DMS 273 (cell line): ENCODE data around the gene ENTPD8.

Source experiments
- DNase-seq: peaks from one replicate; lab custom pipeline; 2025; ENCODE audit not compliant: unreplicated experiment; lab: John Stamatoyannopoulos, UW

ENTPD8 gene, protein sequence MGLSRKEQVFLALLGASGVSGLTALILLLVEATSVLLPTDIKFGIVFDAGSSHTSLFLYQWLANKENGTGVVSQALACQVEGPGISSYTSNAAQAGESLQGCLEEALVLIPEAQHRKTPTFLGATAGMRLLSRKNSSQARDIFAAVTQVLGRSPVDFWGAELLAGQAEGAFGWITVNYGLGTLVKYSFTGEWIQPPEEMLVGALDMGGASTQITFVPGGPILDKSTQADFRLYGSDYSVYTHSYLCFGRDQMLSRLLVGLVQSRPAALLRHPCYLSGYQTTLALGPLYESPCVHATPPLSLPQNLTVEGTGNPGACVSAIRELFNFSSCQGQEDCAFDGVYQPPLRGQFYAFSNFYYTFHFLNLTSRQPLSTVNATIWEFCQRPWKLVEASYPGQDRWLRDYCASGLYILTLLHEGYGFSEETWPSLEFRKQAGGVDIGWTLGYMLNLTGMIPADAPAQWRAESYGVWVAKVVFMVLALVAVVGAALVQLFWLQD

DNA sequence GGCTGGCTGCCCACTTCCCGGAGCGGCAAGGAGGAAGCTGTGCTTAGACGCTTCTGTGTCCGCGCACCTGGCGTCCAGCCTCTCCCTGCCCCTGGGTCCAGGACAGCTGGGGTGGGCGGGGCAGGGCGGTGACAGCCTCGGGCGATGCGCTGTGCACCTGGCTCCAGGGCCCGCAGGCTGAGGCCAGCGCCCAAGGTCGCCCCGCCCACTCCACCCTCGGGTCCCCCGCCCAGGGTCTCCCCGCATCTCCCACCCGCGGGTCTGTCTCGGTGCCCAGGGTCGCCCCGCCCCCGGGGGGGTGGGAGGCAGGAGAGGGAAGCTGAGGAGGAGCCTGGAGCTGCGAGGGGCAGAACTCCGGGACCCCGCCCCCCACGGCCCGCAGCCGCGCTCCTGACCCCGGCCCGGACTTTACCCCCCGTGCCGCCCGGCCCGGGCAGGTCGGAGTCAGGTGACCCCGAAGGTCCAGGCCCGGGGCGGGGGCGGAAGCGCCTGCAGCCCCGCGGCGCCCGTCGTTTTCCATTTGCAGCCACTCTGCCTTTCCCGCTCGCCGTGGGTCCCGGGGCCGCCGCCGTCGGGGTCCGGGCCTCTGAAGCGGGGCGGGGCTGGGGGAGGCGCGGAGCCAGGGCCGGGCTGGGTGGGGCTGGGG lies at the start of gene ENTPD8:
TSS of gene ENTPD8 (minus strand) at position 69 of the 646 bp plus-strand sequence. CDS start 3,072 bp downstream, outside the sequence.
- peak; percentile 75 for DNase-seq

DNA sequence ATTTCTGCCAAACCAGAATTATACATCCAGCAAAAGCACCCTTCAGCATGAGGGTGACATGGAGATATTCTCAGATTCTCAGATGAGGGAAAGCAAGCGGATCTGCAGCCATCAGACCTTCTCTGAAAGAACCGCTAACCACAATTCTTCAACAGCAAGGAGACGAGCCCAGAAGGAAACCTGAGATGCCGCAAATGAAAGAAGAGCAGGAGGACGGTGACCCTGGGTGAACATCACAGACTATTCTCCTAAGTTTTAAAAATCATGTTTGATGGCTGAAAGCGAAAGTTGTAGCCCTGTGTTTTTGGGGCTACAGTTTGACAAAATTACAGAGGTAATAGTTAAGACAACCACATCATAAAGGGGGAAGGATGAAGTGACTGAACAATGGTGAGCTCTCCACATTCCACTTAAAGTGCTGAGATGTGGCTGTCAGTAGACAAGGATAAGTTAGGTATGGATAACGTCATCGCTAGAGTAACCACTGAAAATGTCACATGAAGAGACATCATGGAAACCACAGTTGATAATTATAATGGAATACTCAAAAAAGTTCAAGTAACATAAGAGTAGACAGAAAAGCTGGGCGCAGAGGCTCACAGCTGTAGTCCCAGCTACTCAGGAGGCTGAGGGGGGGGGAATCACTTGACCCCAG lies 49.5 kb upstream of the ENTPD8 start:
- no peak for DNase-seq

DNA sequence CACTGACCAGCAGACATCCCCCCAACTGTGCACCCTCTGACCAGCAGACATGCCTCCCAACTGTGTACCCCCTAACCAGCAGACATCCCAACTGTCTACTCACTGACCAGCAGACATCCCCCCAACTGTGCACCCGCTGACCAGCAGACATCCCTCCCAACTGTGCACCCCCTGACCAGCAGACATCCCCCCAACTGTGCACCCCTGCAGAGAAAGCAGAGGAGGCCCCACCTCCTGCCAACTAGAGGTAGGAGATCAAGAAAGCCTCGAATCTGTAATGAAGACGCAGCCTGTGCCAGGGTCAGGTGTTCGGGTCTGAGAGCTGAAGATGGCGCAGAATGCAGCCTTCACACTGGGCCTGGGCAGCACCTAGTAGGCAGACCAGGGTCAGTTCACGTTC lies 47.7 kb upstream of the ENTPD8 start:
- DNase-seq: no peak

DNA sequence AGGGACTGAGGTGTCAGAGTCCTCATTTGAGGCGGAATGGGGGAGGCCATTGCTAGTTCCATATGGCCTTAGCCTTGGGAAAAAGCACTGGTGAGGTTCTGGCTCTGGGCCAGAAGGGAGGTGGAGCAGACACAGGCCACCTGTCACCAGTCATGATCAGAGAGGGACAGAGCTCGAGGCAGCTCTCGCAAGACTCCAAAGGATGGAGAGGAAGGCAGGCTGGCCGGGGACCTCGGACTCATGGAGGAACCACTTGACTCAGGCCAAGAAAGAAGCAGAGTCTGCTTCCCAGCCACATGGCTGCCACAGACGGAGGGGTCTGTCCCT lies 47.1 kb upstream of the ENTPD8 start:
- DNase-seq: peak; percentile 79

DNA sequence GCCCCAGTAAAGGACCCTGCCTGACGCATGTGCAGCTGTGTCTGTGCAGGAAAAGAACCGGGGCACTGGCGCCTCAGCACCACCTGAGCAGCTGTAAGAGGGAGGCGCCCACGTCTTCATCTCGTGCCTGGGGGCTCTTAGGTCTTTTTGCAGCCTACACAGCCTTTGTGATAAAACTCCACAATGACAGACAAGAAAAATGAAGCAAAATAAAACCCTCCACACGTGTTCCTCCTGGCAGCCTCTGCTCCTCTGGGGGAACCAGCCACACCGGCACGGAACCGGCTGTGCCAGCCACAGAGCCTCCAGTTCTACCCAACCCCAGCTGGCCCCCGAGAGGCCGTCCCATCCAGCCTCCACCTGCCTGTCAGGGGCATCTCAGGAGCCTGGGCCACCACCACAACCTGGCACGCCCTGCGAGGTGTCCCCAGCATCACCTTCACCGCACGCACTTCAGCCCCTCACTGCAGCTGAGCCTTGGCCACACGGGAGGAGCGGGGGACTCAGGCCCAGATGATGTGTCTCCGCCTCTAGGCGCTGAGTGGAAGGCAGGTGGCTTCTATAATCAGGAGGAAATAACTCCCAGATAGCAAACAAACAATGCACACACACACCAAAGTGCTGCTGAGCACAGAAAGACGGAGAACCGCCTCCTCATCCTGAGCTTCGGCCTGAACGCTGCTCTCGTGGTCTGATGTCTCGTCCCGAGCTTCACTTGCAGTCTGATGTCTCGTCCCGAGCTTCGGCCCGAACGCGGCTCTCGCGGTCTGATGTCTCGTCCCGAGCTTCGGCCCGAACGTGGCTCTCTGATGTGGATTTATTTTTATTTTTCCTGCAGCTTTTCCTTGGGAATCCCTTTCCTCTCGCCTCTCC lies 46.5 kb upstream of the ENTPD8 start:
- no peak for DNase-seq

GRCh38 chr9:137486545-137487453 lies 45.6 kb upstream of the ENTPD8 start:
- no peak for DNase-seq

DNA sequence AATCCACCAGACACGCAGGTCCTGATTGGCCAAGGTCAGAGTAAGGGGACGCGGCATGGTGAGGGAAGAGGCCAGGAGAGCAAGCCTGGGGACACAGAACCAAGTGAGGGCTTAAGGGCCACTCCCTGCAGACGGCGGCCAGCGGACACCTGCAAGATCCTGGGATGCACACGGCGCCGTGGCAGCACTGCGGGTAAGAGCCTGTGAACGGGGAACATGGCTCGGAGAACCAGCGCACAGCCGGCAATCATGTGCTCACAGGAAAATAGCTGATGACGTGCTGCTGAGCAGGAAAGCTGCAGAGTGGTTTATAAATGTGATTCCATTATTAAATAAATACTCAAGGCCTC lies 45.0 kb upstream of the ENTPD8 start:
- no peak for DNase-seq

DNA sequence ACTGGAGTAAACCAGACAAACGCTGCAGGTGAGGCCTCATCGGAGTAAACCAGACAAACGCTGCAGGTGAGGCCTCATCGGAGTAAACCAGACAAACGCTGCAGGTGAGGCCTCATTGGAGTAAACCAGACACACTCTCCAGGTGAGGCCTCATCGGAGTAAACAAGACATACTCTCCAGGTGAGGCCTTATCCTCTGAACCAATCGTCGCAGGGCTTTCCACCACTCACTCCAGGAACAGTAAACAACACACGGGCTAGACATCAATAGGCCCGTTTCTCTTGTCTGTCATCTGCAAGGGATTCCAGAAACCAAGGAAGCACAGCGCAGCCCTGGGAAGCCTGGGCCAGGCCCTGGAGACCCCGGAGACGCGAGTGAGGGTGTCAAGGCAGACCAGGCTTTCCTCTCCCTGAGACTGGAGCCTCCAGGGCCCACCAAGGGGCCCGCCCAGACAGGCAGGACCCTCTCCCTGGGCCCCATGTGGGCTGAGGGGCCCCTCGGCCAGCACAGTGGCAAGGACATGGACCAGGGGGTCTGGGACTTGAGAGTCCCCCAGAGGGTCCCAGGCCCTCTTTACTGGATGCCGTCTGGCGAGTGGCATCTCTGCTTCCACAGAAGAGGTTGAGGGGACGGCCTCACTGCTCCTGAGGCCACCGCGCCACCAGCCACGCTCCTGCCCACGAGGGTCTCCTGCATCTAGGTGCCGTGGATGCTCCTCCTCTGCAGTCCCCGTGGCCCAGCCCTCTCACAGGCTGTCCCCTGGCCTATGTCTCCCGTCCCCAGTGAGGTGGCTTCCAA lies 44.4 kb upstream of the ENTPD8 start:
- DNase-seq: no peak

DNA sequence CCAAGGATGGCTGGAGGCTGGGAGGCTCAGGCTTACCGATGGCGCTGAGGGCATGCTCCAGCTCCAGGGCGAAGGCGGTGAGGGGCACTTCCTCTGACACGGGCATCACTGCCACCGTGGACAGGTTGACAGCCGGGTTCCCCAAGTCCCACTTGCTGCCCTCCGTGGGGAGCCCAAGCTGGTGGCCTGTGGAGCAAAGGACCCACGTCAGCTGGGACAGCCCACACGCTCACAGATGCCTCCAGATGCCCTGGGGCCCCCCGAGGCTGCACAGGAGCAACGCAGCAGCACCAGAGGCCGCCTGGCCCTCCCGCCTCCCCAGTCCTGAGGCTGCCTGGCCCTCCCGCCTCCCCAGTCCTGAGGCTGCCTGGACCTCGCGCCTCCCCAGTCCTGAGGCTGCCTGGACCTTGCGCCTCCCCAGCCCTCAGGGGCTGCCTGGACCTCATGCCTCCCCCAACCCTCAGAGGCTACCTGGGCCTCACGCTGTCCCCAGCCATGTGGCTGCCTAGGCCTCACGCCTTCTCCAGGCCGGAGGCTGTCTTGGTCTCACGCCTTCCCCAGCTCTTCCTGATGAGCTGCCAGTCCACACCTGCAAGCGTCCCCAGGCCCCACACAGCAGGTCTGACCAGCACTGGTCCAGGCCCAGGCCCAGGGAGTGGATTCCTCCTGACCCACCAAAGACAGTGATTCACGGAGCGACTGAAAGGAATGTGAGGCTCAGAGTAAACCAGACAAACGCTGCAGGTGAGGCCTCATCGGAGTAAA lies 43.6 kb upstream of the ENTPD8 start:
- no peak for DNase-seq

DNA sequence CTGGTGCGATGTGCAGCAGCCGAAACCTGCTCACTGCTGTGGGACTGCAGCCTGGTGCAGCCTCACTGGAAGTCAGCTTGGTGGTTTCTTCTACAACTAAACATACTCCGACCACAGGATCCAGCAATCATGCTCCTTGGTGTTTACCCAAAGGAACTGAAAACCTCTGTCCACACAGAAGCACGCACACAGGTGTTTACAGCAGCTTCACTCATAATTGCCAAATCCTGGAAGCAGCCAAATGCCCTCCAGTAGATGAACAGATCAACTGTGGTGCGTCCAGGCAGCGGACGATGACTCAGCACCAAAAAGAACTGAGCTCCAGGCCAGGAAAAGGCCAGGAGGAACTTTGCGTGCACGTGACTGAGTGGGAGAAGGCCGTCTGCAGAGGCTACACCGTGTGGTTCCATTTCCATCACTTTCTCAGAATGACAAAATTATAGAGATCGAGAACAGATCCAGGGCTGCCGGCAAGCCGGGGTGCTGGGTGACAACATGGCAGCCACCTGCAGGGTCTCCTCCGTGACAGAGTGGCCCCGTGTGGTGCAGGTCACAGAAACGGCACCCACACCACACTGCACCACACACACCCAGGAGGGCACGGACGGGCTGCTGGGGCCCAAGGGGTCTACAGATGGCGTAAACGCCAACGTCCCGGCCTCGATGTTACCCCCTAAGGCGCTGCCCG lies 41.1 kb upstream of the ENTPD8 start:
- DNase-seq: no peak

- DNase-seq: no peak
These were observed 39.8 kb upstream of the ENTPD8 start for GRCh38 chr9:137480686-137481683.

DNA sequence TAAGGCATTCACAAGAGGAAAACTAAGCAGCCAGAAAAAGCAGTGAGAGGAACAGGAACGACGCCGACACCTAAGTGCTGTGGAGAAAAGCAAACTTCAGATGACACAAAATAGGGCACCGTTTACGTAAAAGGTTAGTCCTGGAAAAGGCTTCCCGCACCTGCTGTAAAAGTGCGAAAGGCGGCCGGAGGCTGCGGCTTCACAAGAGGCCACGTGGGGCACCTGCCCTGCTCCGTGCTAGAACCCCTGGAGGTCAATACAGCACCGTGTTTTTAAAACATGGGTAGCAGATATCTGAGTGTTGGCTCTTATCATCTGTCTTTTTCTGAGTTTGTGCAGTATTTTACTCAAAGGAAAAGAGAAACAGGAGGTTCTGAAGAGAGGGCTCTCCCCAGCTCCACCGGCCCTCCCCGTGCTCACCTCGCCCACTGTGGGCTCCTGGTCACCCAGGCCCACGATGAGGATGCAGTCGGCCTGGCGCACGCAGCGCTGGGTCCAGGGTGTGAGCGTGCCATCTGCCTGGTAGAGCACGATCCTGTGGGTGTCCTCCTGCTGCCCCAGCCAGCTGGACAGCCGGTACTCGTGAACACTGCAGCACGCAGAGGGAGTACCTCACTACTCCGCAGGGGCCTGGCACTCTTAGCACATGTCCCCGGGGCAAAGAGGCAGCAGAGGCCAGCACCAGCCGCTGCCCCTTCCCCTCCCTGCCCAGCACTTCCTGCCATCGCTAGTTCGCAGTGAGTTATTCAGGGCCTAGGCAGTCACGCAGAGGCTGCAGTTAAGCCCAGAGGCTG lies 38.9 kb upstream of the ENTPD8 start:
- DNase-seq: no peak

GRCh38 chr9:137478962-137479861 lies 38.1 kb upstream of the ENTPD8 start:
- peak; percentile 81 for DNase-seq

- no peak for DNase-seq
These were observed 37.4 kb upstream of the ENTPD8 start for GRCh38 chr9:137478613-137478961.
